ENCODE data around the gene SCGN.
"Not testable (repeated sequence)": the region's sequence is repeated elsewhere in the genome, so short reads cannot be mapped to it uniquely, and the experiment has no call there.

The SCGN gene

DNA sequence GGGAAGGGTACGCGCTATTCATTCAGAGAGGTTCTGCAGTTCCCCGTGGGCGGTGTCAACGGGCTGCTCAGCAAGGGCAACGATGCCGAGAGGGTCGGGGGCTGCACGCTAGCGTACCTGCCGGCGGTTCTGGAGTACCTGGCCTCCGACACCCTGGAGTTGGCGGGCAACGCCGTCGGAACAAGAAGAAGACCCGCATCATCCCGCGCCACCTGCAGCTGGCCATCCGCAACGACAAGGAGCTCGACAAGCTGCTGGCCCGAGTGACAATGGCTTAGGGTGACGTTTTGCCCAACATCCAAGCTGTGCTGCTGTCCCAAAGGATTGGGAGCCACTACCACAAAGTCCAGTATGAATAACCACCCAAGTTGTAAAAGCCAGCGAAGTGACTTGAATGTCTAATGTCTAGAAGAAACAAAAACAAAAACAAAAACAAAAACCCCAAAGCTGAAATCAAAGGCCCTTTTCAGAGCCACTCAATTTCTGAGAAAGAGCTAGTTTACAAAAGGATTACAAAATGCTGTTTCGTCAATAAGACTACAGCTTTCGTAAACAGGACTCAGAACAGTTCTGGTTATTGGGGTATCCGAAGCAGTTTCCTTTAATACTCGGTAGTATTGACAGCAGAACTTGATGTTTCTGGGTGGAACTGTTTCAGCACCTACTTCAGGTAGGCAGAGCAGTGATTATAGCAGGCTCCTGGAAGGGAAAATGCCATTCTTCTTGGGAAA lies 80.6 kb downstream of the SCGN start:
- DNase-seq = no peak

GRCh38 chr6:25735261-25735660 lies 83.2 kb downstream of the SCGN start:
- no peak for DNase-seq

GRCh38 chr6:25743868-25744267 lies 91.9 kb downstream of the SCGN start:
- no peak for DNase-seq

- no peak for DNase-seq
Observed at GRCh38 chr6:25745836-25746235, 93.8 kb downstream of the SCGN start.

- DNase-seq = no peak
Observed at GRCh38 chr6:25746968-25747367, 95.0 kb downstream of the SCGN start.

DNA sequence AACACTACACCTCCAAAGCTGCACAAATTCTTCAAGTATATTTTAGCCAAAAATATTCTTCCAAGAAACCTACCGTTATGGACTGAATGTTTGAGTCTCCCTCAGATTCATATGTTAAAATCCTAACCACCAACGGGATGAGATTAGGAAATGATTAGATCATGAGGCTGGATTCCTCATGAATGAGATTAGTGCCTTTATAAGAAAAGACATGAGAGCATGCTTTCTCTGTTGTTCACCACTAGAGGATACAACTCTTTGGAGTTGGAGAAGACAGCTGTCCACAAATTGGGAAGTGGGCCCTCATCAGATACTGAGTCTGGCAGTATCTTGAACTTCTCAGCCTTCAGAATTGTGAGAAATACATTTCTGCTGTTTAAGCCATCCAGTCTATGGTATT lies 95.5 kb downstream of the SCGN start:
- no peak for DNase-seq

GRCh38 chr6:25748049-25748448 lies 96.0 kb downstream of the SCGN start:
- DNase-seq = no peak

DNA sequence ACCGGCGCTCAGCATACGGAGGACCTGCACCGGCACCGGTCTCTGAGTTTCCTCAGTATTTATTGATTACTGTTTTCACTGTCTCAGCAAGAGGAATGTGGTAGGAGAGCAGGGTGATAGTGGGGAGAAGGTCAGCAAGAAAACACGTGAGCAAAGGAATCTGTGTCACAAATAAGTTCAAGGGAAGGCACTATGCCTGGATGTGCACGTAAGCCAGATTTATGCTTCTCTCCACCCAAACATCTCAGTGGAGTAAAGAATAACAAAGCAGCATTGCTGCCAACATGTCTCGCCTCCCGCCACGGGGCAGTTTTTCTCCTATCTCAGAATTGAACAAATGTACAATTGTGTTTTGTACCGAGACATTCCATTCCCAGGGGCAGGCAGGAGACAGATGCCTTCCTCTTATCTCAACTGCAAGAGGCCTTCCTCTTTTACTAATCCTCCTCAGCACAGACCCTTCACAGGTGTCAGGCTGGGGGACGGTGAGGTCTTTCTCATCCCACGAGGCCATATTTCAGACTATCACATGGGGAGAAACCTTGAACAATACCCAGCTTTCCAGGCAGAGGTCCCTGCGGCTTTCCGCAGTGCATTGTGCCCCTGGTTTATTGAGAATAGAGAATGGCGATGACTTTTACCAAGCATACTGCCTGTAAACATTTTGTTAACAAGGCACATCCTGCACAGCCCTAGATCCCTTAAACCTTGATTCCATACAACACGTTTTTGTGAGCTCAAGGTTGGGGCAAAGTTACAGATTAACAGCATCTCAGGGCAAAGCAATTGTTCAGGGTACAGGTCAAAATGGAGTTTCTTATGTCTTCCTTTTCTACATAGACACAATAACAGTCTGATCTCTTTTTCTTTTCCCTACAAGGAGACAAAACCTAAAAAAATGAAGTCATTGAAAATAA lies 96.8 kb downstream of the SCGN start:
- DNase-seq = not testable (repeated sequence)

GRCh38 chr6:25749837-25750236 lies 97.8 kb downstream of the SCGN start:
- DNase-seq = no peak

- no peak for DNase-seq
Observed at GRCh38 chr6:25750906-25751305, 98.9 kb downstream of the SCGN start.

Data from stimulated activated naive CD4-positive, alpha-beta T cell (primary cell).